Measurements from ENCODE around the gene SDCCAG8.

Gene SDCCAG8

DNA sequence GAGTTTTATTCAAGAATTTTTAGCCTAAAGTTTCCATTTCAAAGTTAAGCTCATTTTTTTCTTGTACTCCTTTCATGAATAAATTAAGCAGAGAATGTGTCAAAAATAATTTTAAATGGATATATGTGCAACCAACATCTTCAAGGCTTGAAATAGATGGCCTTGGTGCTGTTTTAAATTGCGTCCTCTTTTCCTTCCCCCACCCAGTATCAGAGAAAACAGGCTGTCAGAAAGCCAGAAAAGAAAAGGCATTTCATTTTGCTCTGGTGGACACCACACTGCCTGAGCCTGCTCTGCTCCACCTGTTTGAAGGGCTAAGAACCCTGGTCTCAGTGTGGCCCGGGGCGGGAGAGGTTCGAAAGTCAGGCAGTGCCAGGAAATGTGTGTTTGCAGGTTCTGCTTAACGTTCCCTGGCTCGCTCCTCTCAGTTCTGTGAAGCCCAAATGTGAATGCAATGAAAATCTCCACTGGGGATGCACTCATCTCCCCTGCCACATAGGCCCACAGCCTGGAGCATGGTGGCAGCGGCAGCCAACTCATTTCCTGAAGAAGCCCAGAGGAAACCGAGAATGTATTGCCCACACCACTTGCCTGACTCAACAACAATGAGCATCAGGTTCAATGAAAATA is 134.4 kb downstream of the SDCCAG8 start:
- no peak for DNase-seq (ENCODE audit: low read depth in 3 of 3)

- DNase-seq (ENCODE audit: low read depth in 3 of 3): no peak
Observed at GRCh38 chr1:243391355-243391754, 135.5 kb downstream of the SDCCAG8 start.

- DNase-seq (ENCODE audit: low read depth in 3 of 3): no peak
Observed at GRCh38 chr1:243393096-243393495, 137.3 kb downstream of the SDCCAG8 start.

DNA sequence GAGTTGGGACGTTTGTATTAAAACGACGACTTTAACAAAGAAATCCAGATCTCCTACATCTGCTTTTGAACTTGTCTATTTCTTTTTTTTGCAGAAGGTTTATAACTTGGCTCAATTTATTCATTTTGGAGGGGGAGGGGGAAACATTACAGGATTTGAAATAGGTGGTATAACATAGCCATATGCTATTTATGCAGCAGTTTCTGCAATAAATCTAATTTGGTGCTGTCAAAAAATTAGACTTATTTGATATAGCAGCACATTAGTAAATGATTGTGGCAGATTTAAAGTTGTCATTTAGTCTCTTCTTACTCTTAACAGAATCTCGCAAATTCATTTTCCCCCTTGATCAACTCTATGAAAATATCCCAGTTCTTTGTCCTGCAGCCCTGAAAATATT is 138.2 kb downstream of the SDCCAG8 start:
- DNase-seq (ENCODE audit: low read depth in 3 of 3): no peak

- DNase-seq (ENCODE audit: low read depth in 3 of 3): no peak
Observed at GRCh38 chr1:243394601-243395464, 139.0 kb downstream of the SDCCAG8 start.

GRCh38 chr1:243396424-243396823 is 140.6 kb downstream of the SDCCAG8 start:
- DNase-seq (ENCODE audit: low read depth in 3 of 3): no peak

DNA sequence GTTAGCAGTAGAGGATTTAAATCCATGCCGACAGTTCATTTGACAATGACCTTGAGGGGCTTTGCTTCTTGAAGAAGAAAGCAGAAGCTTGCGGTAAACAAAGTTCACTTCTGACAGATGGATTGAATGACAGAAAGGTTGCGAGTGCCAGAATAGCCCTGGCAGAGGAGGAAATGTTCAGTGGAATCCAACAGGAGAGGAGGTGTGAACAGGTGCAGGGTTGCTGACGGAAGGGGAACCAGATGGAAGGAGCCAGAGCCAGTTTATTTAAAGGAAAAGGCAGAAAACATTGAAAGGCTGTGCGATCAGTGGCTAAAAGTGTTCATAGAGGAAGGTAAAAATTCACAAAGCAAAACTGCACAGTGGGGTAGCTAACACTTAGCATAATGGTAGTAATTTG is 141.0 kb downstream of the SDCCAG8 start:
- DNase-seq (ENCODE audit: low read depth in 3 of 3): no peak

- no peak for DNase-seq (ENCODE audit: low read depth in 3 of 3)
Observed at GRCh38 chr1:243397613-243398321, 141.9 kb downstream of the SDCCAG8 start.

DNA sequence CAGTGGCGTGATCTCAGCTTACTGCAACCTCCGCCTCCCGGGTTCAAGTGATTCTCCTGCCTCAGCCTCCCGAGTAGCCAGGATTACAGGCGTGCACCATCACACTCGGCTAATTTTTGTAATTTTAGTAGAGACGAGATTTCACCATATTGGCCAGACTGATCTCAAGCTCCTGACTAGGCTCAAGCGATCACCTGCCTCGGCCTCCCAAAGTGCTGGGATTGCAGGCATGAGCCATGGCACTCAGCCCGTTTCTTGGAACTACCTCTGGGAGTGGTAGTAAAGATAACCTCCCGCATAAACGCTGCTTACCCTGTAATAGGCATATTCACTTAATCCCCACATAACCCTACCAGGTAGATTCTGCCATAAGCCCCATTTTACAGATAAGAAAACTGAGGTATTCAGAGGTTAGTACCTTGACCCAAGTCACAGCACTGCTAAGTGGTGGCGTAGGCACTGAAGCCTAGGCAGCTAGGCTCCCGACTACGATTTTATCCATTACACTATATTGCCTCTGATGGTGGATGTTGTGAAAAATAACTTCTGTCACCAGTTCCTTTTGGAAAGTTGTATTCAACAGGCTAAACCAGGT is 143.8 kb downstream of the SDCCAG8 start:
- no peak for DNase-seq (ENCODE audit: low read depth in 3 of 3)

GRCh38 chr1:243402868-243403267 is 147.0 kb downstream of the SDCCAG8 start:
- DNase-seq (ENCODE audit: low read depth in 3 of 3): no peak

DNA sequence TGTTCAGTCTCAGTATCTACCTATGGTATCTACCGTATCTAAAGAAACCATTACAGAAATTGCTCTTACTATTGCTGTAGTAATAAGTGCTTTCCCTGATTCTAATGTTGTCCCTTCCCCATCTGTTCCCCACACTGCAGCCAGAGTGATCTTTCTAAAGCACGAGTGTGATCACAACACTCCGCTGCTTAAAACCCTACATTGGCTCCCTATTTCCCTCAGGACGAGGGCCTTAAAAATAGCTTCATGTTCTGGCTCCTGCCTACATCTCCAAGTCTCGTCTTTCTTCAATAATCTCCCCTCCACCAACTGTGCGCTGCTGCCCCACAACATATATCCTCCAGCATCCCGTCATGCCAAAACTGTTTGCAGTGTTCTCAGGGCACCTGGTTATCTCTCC is 150.6 kb downstream of the SDCCAG8 start:
- no peak for DNase-seq (ENCODE audit: low read depth in 3 of 3)

DNA sequence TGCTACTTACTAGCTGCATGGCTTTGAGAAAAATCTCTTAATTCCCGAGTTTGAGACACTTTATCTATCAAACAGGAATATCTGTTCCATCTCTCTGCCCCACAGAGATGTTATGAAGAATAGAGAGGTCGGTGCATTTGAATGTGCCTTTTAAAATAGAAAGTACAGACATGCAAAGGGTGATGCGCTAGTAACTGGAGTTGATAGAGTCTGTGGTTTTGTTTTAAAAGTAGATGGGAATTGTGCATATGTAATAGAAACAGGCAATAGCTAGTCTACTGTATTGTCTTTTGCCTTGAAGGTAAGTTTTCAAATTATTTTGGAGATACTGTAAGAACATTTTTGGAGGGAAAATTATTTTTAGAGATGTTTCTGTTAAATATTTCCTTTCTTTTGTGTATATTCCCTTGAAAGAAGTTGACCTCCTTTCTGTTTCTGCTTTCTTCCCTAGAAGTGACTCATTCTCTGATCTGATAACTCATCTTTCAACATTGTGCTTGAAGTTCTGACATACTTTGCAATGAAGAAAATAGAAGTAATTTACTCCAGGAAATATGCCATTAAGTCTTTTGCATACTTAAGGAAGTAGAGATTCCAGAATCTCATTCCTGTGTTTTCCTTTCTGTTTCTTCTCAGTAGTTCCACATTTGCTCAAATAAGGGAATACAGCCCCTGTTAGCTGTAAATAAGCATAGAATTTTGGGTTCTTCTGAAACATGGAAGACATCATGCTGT is 151.6 kb downstream of the SDCCAG8 start:
- no peak for DNase-seq (ENCODE audit: low read depth in 3 of 3)

GRCh38 chr1:243408479-243408878 is 152.6 kb downstream of the SDCCAG8 start:
- no peak for DNase-seq (ENCODE audit: low read depth in 3 of 3)

DNA sequence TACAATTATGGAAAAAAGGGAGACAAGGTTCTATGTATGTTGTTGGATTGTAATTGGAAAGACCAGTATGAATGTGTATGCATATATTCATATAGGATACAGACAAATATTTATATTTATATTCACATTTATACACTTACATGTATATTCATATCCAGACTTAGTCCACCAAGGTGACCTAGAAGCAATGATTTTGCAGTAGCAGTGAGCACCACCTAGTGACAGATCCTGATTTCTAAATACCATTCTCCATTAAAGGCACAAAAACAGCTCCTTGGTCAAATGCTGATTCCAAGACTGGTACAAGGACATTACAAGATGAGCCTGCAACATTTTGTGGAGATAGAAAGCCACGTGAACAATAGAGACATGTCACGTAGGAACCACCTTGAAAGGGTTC is 153.4 kb downstream of the SDCCAG8 start:
- DNase-seq (ENCODE audit: low read depth in 3 of 3): no peak

DNA sequence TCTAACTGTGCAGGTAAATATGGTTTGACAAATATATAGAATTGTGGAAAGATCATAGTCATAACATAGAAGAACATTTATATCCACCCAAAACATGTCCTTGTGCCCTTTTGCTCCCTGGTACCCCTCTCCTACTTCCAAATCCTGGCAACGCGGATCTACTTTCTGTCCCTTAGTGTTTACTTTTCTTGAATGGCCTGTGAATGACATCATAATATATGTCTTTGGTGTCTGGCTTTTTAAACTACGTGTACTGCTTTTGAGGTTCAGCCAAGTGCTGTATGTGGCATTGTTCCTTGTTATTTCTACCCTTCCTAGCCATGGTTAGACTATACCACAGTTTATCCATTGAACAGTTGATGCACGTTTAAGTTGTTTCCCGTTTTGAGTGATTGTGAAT is 155.6 kb downstream of the SDCCAG8 start:
- DNase-seq (ENCODE audit: low read depth in 3 of 3): no peak

- no peak for DNase-seq (ENCODE audit: low read depth in 3 of 3)
Observed at GRCh38 chr1:243413431-243414151, 157.8 kb downstream of the SDCCAG8 start.

DNA sequence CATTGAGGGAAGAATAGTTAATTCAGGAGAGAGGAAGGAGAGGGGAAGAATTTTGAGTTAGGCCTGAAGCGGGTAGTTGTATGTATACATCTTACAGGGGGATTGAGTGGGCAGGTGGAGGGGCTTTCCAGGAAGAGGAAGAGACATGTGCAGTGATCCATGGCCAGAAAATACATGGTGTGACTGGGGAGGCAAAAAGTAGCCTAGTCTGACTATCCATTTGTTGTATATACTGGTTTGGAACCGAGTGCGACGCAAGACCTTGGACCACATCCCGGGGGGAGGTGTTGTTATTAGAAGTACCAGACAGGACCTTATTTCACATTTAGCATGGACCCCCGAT is 158.3 kb downstream of the SDCCAG8 start:
- no peak for DNase-seq (ENCODE audit: low read depth in 3 of 3)

DNA sequence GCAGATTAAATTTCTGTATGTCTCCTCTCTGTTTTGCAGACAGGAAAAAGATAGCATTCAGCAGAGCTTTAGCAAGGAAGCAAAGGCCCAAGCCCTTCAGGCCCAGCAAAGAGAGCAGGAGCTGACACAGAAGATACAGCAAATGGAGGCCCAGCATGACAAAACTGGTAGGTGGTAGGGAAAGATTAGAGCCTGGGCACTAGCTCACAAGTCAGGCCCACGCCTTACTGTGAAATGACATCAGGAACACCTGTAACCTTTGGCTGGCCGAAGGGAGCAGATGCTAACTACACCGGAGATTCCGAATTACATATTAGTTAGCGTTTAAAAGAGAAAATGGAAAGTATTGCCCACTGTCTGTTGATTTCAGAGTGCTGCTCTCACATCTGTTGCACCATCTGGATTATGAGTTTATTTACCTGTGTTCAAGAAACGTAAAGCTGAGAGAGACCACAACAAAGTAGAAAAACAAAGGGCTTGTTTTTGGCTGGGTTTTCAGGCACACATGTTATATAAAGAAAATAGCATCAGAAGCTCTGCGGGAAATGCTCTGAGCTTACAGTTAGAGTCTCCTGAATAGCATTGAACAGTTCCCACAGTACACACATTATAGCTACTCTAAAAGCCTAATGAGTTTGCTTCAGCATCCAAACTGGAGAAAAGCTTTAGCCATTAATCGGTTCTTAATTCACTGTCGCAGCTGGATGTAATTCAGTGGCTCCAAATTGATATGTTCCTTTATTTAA is 160.0 kb downstream of the SDCCAG8 start:
- DNase-seq (ENCODE audit: low read depth in 3 of 3): no peak

- DNase-seq (ENCODE audit: low read depth in 3 of 3): no peak
Observed at GRCh38 chr1:243416495-243416894, 160.7 kb downstream of the SDCCAG8 start.
